C4-2B (cell line): ENCODE measurements around the gene MPL.

ENCODE experiments used
- H3K27ac ChIP-seq: fragments of 450-650 bp; 2 replicates; pipeline ENCODE4 v1.5.1; 2017
- ZFX ChIP-seq: fragments of 450-650 bp; IDR thresholded peaks from 2 replicates; pipeline ENCODE4 v1.6.1; 2017
- TF ChIP-seq, protein P1 (sequence below): fragments of 450-650 bp; conservative IDR thresholded peaks from 2 replicates; pipeline ENCODE4 v1.5.1; 2017; ENCODE audit warnings: mild to moderate bottlenecking

Gene MPL

DNA sequence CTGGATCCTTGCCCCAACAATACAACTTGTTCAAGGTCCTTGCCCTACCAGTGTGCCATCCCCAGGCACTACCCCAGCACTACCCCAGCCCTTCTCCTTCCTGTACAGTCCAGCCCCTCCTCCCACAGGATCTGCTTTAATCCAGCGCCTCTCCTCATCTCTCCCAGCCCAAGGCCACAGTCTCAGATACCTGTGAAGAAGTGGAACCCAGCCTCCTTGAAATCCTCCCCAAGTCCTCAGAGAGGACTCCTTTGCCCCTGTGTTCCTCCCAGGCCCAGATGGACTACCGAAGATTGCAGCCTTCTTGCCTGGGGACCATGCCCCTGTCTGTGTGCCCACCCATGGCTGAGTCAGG is 14.7 kb downstream of the MPL start:
- peak overlapping the region; percentile 21 for H3K27ac ChIP-seq
- no peak for TF ChIP-seq ZFX
- TF ChIP-seq, protein P1, sequence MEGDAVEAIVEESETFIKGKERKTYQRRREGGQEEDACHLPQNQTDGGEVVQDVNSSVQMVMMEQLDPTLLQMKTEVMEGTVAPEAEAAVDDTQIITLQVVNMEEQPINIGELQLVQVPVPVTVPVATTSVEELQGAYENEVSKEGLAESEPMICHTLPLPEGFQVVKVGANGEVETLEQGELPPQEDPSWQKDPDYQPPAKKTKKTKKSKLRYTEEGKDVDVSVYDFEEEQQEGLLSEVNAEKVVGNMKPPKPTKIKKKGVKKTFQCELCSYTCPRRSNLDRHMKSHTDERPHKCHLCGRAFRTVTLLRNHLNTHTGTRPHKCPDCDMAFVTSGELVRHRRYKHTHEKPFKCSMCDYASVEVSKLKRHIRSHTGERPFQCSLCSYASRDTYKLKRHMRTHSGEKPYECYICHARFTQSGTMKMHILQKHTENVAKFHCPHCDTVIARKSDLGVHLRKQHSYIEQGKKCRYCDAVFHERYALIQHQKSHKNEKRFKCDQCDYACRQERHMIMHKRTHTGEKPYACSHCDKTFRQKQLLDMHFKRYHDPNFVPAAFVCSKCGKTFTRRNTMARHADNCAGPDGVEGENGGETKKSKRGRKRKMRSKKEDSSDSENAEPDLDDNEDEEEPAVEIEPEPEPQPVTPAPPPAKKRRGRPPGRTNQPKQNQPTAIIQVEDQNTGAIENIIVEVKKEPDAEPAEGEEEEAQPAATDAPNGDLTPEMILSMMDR: no peak

DNA sequence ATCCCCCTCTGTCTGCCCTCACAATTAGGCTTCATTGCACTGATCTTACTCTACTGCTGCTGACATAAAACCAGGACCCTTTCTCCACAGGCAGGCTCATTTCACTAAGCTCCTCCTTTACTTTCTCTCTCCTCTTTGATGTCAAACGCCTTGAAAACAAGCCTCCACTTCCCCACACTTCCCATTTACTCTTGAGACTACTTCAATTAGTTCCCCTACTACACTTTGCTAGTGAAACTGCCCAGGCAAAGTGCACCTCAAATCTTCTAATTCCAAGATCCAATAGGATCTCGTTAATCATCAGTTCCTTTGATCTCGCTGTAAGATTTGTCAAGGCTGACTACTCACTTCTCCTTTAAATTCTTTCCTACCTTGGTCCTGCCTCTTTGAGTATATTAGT is 15.3 kb downstream of the MPL start:
- TF ChIP-seq, protein P1: no peak
- TF ChIP-seq ZFX: no peak
- H3K27ac ChIP-seq: no peak overlapping the region

- TF ChIP-seq, protein P1: no peak
These were observed 16.9 kb downstream of the MPL start for GRCh38 chr1:43354471-43354870.

GRCh38 chr1:43354936-43355335 is 17.3 kb downstream of the MPL start:
- TF ChIP-seq, protein P1: no peak
- TF ChIP-seq ZFX: no peak
- no peak overlapping the region for H3K27ac ChIP-seq

More at GRCh38 chr1:43354471-43354870, 16.9 kb downstream of the MPL start:
- no peak overlapping the region for H3K27ac ChIP-seq

DNA sequence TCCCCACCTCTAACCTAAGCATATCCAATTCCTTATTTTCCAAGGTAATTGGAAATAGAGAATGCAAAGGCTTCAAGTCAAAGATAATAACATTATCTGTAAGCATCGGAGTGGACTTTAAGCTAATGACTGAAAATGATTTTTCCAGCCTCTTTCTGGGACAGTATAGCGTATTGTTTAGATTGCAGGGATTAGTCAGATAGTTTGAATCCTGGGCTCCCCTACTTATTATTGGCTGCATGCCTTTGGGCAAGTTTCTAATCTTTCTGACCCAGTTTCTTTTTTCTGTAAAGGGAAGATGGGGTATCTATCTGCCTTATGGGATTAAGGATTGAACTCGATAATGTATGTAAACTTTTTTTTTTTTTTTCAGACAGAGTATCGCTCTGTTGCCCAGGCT is 19.6 kb downstream of the MPL start:
- peak overlapping the region; percentile 91; the same call in 1 of the 2 replicates for H3K27ac ChIP-seq
- no peak for TF ChIP-seq ZFX
- TF ChIP-seq, protein P1: no peak

- TF ChIP-seq, protein P1: peak; percentile 77
- 0 out of 2 replicates have a peak, but pooled peaks have one; percentile 20 for TF ChIP-seq ZFX
- H3K27ac ChIP-seq: peak overlapping the region; percentile 91
These were observed 20.6 kb downstream of the MPL start for GRCh38 chr1:43358121-43358745.

- TF ChIP-seq, protein P1: no peak
- TF ChIP-seq ZFX: no peak
- peak within 1 kb of the TSS; percentile 91 for H3K27ac ChIP-seq
These were observed 21.4 kb downstream of the MPL start, which contains the start of gene CDC20 for GRCh38 chr1:43358746-43359693. Gene CDC20 (plus strand): TSS chr1:43358981. CDS start chr1:43359216, 235 bp downstream.
